ENCODE results near the gene QSOX1. TPM values are rescaled to one million over a fixed set of nuclear protein-coding genes. Genes with fewer than 3 reads are reported as not detected.

Gene QSOX1
- total RNA-seq, 1 donor from 2014 or later = 221 TPM

DNA sequence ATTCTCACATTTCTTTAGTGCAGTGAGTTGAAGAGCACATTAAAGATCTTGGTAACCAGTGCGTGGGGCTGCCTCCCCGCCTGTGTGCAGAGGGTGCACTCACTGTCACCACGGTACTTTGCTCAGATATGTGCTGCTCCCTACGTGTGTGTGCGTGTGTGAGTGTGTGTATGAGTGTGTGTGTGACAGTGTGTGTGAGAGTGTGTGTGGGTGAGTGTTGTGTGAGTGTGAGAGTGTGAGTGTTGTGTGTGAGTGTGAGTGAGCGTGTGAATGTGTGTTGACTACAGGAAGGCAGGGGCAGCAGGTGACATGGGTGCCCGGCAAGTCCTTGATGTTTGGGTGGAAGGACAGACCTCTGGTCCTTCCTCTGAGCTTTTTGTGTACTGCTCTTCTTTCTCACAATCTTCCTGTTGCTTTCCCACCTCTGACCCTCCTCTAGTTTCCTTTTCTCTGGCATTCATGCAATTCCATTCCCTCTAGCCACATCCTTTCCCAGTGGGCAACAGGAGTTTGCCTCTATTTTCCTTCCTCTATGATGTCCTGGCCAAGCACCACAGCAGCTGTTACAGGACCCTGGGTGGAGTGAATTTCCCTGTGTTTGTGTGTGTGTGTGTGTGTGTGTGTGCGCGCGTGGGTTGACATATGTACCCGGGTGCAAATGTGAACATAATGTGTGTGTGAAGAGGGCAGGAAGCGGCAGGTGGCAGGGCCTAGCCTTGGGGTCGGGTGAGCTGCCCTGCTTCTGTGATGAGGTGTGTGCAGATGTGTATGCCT is 95.2 kb downstream of the QSOX1 start:
- peaks cover 28% of the 10 kb centered on the region for H3K4me1 Mint-ChIP-seq (ENCODE audit: low read depth)

DNA sequence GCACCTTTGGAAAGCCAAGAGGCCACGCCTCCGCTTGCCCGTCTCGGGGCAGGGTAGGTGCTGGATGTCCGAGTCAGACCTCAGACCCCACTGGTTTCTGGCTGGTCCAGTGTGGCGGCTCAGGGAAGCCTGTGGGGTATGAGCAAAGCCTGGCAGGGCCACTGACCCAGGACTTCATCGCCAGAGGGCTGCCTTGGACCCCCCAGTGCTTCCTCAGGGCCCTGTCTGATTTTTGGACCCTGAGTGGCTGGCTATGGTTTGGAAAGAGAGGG is 95.8 kb downstream of the QSOX1 start:
- H3K4me3 Mint-ChIP-seq (ENCODE audit: low read depth) = no peak overlapping the region
- no peak overlapping the region for H3K27ac Mint-ChIP-seq
- TF ChIP-seq, protein P1, sequence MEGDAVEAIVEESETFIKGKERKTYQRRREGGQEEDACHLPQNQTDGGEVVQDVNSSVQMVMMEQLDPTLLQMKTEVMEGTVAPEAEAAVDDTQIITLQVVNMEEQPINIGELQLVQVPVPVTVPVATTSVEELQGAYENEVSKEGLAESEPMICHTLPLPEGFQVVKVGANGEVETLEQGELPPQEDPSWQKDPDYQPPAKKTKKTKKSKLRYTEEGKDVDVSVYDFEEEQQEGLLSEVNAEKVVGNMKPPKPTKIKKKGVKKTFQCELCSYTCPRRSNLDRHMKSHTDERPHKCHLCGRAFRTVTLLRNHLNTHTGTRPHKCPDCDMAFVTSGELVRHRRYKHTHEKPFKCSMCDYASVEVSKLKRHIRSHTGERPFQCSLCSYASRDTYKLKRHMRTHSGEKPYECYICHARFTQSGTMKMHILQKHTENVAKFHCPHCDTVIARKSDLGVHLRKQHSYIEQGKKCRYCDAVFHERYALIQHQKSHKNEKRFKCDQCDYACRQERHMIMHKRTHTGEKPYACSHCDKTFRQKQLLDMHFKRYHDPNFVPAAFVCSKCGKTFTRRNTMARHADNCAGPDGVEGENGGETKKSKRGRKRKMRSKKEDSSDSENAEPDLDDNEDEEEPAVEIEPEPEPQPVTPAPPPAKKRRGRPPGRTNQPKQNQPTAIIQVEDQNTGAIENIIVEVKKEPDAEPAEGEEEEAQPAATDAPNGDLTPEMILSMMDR (IDR thresholded peaks at IDR 0.05; ENCODE audit: unreplicated experiment) = no peak
- peaks cover 28% of the 10 kb centered on the region for H3K4me1 Mint-ChIP-seq (ENCODE audit: low read depth)
- peaks cover 12% of the 10 kb centered on the region for H3K27me3 Mint-ChIP-seq
- H3K9me3 Mint-ChIP-seq (ENCODE audit: low read depth) = no peaks in the 10 kb centered on the region
- H3K36me3 Mint-ChIP-seq (ENCODE audit: insufficient read depth) = no peaks in the 10 kb centered on the region
- no peak for DNase-seq (ENCODE audit: low spot score, unreplicated experiment)

More for the DNA sequence above, 95.2 kb downstream of the QSOX1 start:
- Mint-ChIP-seq H3K9me3 (ENCODE audit: low read depth) (no peaks in the 10 kb centered on the region), H3K27me3 (peaks cover 15% of the 10 kb centered on the region), H3K4me3 (ENCODE audit: low read depth) (no peak overlapping the region), H3K27ac (no peak overlapping the region), H3K36me3 (ENCODE audit: insufficient read depth) (no peaks in the 10 kb centered on the region)
- TF ChIP-seq, protein P1 (IDR thresholded peaks at IDR 0.05; ENCODE audit: unreplicated experiment) = no peak
- no peak for DNase-seq (ENCODE audit: low spot score, unreplicated experiment)

DNA sequence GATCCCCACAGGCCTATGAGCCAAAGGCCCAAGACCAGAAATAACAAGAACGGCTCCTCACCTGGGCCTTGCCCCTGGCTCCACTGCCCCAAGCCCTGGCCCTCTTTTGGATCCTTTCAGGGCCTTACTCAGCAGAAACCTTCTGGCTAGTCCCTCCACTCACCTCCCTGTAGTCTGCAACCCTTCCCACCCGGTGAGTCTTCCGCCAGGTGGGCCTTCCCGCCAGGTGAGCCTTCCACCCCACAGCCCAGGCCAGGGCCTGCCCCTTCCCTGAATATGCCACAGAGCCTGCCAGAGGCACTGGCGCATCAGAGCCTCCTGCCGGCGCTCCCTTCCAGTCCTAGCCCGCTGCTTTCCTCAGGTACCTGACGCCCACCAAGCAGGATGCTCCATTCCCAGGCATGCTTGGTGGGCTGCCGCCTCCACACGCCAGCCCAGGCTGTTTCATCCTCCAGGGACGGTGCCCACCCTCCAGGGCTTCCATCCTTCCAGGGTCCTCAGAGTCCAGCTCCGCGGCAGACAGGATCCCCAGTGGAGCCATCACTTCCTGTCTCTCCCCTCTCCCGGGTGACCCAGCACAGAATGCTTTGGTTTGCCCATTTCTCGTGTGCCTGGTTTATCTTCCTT is 96.3 kb downstream of the QSOX1 start:
- H3K27me3 Mint-ChIP-seq = peaks cover 15% of the 10 kb centered on the region
- no peaks in the 10 kb centered on the region for H3K9me3 Mint-ChIP-seq (ENCODE audit: low read depth)
- peaks cover 28% of the 10 kb centered on the region for H3K4me1 Mint-ChIP-seq (ENCODE audit: low read depth)
- DNase-seq (ENCODE audit: low spot score, unreplicated experiment) = no peak
- no peak overlapping the region for H3K4me3 Mint-ChIP-seq (ENCODE audit: low read depth)
- TF ChIP-seq, protein P1 (IDR thresholded peaks at IDR 0.05; ENCODE audit: unreplicated experiment) = no peak
- no peaks in the 10 kb centered on the region for H3K36me3 Mint-ChIP-seq (ENCODE audit: insufficient read depth)
- H3K27ac Mint-ChIP-seq = no peak overlapping the region

DNA sequence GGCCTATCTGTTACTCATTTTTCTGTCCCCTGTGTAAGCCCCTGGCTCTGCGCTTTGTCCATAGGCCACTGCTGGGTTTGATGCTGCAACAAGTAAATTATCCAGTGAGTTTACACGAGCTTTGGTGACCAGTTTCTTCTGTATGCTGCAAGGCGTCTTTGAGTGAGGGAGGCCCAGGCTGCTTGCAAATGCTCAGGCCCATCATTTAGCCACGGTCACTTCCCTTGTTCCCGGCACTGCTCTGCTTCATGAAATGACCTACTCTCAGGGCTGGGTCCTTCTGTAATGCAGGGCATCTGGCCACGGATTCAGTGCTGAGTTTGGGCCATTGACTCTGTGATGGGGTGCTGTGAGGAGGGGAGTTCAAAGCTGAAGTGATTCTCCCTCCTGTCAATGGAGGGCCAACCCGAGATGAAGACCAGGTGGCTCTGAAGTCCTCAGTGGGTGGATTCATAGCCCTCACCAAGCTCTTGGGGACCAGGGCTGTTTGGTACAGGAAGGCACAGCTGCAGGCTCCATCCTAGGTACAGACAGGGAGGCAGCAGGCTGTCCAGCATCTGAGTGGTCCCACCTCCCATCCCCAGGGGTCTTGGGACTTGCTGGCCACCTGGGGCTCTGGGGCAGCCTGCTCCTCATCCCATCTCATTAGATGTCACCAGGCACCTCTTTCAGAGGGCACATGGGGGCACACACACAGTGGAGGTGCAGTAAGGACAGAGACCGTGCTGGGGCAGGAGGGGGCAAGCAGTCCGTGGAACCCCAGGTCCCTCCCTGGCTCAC is 97.0 kb downstream of the QSOX1 start:
- no peak for DNase-seq (ENCODE audit: low spot score, unreplicated experiment)
- TF ChIP-seq, protein P1 (IDR thresholded peaks at IDR 0.05; ENCODE audit: unreplicated experiment) = no peak
- H3K27me3 Mint-ChIP-seq = peaks cover 18% of the 10 kb centered on the region
- no peak overlapping the region for H3K27ac Mint-ChIP-seq
- peaks cover 28% of the 10 kb centered on the region for H3K4me1 Mint-ChIP-seq (ENCODE audit: low read depth)
- H3K9me3 Mint-ChIP-seq (ENCODE audit: low read depth) = no peaks in the 10 kb centered on the region
- H3K4me3 Mint-ChIP-seq (ENCODE audit: low read depth) = no peak overlapping the region
- no peaks in the 10 kb centered on the region for H3K36me3 Mint-ChIP-seq (ENCODE audit: insufficient read depth)
